GM12872 (cell line): ENCODE results near the gene MYLK.

Experiments
- TF ChIP-seq, protein P1 (sequence below): IDR thresholded peaks from 3 replicates; pipeline ENCODE4 v1.5.1; 2011; ENCODE audit warnings: low read depth, mild to moderate bottlenecking, low read length, moderate library complexity; ENCODE audit not compliant: insufficient read depth

MYLK gene

DNA sequence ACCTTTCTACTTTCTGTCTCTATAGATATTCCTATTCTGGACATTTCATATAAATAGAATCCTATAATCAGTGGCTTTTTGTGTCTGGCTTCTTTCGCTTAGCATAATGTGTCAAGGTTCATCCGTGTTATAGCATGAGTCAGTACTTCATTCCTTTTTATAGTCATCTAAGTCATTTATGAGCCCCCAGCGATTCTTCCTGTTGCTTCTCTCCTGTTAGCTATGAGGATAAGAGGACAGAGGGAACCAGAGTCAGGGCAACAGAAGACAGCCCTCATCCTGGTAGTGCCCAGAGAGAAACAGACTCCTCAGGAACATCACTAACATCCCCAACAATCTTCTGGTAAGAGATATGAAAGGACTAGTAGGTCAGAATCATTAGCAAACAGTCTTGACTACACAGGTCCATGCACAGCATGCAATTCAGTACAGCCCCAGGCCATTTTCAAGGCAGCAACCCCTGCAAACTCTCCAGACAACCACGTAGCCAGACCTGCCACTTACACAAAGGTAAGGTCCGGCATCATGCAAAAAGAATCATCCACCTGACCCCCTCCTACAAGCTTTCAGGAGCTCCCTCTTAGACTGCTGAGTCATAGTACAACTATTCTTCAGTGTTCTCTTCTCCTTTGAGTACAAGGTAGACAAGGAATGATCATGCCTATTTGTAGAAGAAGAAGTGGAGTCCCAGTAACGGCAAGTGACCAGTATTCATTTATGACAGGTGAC lies 91.5 kb downstream of the MYLK start:
- TF ChIP-seq, protein P1, sequence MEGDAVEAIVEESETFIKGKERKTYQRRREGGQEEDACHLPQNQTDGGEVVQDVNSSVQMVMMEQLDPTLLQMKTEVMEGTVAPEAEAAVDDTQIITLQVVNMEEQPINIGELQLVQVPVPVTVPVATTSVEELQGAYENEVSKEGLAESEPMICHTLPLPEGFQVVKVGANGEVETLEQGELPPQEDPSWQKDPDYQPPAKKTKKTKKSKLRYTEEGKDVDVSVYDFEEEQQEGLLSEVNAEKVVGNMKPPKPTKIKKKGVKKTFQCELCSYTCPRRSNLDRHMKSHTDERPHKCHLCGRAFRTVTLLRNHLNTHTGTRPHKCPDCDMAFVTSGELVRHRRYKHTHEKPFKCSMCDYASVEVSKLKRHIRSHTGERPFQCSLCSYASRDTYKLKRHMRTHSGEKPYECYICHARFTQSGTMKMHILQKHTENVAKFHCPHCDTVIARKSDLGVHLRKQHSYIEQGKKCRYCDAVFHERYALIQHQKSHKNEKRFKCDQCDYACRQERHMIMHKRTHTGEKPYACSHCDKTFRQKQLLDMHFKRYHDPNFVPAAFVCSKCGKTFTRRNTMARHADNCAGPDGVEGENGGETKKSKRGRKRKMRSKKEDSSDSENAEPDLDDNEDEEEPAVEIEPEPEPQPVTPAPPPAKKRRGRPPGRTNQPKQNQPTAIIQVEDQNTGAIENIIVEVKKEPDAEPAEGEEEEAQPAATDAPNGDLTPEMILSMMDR, result no peak

GRCh38 chr3:123791898-123792297 lies 92.2 kb downstream of the MYLK start:
- TF ChIP-seq, protein P1, result no peak

- TF ChIP-seq, protein P1, result no peak
Measured at GRCh38 chr3:123791417-123791816, 92.7 kb downstream of the MYLK start.

GRCh38 chr3:123791073-123791370 lies 93.1 kb downstream of the MYLK start:
- TF ChIP-seq, protein P1, result no peak

DNA sequence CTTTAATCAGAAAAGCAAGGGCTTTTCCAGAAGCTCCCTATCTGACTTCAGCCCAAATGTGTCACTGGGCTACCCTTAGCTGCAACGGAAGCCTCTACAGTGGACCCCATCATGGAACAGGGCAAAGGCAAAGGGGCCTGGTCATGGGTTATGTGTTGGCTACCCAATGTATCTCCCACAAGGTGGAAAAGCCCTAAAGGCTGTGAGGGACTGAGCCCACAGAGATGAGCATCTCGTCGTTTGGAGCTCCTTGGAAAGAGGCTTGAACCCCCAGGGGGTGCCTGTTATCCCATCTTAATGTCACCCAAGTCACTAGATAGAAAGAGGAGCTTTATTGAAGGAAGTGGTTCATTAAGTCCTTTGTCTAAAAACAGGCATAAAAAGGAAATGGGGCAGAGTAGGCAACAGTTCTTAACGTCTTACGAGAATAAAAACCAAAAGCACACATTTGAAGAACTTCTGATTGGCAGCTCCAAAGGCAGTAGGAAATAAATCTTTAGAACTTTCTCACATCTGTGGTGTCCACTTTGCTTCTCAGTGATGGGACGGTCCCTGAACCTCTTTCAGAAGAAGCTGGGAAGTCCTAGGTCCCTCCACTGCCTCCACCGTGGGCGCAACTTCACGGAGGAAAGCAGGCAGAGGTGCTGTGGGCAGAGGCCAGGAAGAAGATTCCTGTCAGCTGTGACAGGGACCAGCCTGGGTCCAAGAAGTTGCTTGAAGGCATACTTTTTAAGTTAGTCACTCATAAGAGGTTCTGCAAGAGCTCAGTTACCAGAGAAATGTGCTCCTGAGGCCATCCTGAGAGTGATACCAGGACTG lies 93.7 kb downstream of the MYLK start:
- TF ChIP-seq, protein P1, result no peak

GRCh38 chr3:123789760-123790159 lies 94.4 kb downstream of the MYLK start:
- TF ChIP-seq, protein P1, result no peak

- TF ChIP-seq, protein P1, result no peak
Measured at GRCh38 chr3:123789160-123789559, 95.0 kb downstream of the MYLK start.
